ENCODE results near the gene TBCE. TPM values are rescaled to one million over a fixed set of nuclear protein-coding genes. Genes with fewer than 3 reads are reported as not detected.
A peak's percentile ranks its signal among the peaks of the same experiment; 100 is the strongest.

The TBCE gene
- 12.0 and 12.1 TPM in 2 replicates for total RNA-seq

DNA sequence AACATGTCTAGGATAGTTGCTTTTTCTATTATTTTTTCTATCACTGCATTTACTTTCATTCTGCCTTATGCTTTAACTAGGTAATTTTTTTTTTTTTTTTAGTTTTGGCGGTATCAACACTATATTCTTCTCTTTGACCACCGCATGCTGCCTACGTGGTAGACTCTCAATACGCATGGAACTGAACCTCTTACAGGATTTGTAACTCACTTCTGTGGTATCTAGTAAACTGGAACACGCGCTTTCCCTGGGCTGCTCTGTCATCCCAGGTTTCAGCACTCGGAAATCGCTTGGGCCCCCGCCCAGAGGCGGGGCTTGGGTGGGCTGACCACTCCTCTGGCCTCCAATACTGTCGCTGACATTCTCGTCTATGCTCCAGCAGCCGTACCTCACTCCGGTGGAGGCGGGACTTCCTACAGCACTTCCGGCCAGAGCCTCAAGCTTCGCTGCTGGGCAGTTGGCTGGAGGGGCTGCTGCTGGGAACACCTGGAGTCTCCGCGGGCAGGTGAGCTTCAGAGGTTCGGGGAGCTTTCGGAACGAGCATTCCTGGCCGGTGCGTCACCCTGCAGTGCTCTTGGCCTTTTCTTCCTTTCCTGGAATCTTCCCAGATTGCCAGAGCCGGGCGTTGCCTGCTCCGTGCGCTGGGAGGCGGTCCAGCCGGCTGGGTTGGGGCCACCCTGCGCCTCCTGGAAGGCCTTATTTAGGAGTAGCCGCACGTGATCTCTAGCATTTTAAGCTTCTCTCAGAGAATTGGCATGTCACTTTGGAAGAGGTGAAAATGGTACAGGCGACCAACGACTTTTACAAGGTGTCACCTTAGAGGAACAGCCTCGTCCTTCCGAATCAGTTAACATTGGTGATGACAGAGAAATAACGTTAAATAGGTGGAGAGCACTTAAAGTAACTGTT, at the start of gene TBCE:
TBCE (plus strand) TSS at position 428 of the 909 bp plus-strand sequence. CDS start 12,623 bp downstream, outside the sequence.
- DNase-seq (ENCODE audit: low read depth in 2 of 2), result peak; percentile 96 to 97

DNA sequence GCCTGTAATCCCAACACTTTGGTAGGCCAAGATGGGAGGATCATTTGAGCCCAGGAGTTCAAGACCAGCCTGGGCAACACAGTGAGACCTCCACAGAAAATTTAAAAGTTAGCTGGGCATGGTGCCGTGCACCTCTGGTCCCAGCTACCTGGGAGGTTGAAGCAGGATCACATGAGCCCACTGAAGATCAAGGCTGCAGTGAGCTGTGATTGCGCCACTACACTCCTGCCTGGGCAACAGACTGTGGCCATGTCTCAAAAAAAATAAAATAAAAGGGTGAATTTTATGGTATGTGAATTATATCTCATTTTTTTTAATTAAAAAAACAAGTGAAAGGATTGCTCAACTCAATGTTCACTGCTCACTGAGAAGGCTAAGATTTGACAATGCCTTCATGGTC, 48.0 kb upstream of the TBCE start:
- DNase-seq (ENCODE audit: low read depth in 2 of 2), result no peak

GRCh38 chr1:235320521-235321179, 46.6 kb upstream of the TBCE start:
- no peak for DNase-seq (ENCODE audit: low read depth in 2 of 2)

DNA sequence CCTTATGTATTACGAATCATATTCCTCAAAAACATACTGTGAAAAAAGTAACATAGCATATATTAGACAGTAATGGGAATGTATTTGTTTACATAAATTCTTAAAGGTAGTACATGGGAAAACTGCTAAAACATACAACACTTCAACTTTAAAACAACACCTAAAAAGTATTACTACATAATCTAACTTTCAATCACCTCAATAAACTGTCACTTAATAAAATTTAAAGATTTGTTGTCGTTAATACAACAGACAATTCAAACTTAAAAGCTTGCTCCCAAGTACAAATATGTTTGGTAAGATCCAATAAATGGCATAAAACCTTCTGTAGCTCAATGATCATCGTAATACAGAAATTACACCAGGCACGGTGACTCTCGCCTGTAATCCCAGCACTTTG, 42.9 kb upstream of the TBCE start:
- DNase-seq (ENCODE audit: low read depth in 2 of 2), result no peak

DNA sequence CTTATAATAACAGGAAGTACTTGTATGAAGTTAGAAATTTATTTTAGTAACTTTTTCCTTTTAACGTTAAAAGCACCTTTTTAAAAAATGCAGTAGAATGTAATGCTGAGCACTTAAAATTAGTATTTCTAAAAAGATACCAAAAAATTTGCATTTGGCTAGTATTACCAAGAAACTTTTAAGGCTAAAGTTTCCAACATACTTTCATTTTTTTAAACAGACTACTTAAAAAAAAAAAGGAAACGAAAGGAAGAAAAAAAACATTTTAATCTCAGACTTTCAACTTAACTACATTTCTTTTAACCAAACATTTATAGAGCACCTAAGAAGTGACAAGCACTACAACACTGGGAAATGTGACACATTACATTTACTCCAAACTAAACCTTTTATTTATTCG, 42.1 kb upstream of the TBCE start:
- DNase-seq (ENCODE audit: low read depth in 2 of 2), result no peak

DNA sequence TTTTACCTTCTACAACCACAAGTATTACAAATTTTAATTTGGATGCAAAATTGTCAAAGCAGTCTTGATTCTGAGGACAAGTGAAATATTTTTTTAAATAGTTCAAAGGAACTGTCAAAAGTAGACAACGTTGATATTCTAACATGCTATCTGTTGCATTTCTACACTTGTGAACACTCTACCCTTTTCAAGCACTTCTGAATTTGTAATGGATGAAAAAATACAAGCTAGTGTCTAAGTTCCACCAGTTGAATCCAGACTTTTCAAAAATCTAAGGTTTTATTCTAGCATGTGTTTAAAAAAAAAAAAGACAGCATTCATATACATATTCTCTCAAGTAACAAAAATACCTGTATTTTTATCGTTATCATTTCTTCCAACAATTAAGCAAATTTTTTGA, 41.4 kb upstream of the TBCE start:
- no peak for DNase-seq (ENCODE audit: low read depth in 2 of 2)

DNA sequence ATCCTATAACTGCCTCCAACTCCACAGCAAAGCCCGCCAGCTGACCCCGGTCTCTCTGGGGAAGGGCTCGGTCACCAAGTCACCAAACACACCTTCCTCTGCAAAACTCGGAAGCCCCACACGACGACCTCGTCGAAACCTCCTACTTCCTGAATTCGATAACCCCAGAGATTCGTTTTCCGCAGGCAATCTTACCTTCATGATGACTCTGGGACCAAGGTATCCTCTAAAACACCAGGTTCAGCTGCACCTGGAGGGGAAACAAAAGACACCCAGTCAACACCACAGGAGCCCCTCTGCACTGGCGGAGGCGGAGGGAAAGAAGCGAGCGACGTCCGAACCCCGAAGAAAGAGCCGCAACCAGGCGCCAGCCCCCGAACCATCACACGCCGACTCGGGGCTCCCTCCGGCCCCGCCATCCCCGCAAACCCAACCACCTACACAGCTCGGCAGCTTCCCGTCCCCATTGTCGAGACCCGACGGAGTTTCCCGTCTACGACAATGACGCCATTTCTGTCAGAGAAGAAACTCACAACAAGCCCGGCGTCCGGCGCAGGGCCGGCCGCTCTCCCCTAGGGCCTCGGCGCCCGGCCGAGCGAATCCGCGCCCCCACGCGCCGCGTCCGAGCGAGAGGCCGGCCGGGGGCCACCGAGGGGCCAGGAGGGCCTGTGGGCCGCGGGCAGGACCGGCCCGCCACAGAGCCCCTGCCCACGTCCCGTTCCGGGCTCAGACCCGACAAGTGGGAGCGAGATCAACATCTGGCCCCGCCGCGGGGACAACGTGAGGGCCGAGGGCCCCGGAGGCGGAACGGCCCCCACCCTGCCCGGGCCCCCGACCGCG, 40.3 kb upstream of the TBCE start:
- peak; percentile 61 to 77 for DNase-seq (ENCODE audit: low read depth in 2 of 2)

DNA sequence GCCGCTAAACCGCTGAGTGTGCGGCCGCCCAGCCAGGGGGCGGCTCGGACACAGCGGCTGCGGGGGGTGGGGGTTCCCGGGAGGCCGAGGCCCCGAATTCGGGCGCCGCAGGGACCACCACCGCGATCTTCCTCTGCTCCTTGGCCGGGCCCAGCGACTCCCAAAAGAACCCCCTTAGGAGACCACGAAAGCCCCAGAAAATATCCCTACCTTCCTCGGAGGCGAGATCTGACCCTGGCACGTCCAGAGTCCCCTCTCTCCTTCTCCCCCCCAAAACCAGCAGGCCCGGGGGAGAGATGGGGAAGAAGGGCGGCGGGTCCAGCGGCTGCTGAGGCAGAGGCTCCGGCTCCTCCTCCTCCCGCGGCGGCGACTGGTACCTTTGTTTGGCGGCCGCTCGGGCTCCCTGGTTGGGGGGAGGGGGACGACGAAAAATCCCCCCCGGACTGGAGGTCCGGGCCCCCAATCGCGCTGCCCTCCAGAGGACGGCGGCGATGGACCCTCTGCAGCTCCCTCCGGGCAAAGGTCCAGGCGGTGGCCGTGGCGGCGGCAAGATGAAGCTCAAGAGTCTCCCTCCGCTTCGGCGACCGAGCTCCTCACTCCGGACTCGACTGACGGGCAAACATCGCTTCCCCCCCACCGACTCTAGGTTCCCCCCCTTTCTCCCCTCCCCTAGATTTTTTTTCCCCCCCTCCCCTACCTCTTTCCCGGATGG, 39.5 kb upstream of the TBCE start, which contains the start of gene ARID4B:
ARID4B (minus strand) TSS at position 621 of the 712 bp plus-strand sequence. CDS start 1,260 bp downstream, outside the sequence.
- no peak for DNase-seq (ENCODE audit: low read depth in 2 of 2)

DNA sequence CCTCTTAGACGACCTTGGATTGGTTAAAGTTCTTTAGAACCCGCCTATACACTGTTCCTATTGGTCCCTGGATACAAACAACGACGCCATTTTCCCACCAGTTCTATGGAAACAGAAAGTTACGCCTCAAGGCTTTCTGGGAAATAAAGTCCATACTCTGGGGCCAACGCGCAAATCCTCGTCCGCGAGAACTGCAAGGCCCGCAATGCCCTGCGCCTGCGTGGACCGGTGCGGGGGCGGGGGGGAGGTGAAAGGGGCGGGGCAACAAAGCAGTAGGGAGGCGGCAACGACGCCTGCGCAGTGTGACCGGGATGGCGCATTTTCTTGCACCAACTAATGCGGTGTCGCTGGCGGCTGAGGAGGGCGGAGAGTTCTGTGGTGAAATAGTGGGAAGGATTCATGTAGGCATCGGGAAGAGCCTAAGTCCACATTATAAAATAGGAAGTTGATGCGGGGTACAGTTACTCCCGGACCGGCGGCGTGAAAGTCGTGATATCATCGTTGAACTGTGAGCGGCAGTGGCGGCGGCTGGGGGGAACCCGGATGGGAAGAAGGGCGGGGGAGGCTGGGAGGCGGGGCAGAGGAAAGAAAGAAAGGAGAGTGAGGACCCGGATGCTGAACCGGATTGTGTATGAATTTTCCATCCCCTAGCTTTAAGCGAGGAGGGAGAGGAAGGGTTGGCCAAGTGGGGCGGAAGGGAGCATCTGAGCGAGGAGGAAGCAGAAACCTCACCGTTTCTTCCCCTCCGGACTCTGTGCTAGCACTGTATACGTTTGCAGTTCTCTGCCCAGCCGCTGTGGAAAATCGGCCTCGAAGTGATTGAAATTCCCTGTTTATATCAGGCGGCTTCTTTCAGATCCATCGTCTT, 38.7 kb upstream of the TBCE start, which contains the start of gene GGPS1:
GGPS1 (plus strand) TSS at position 300 of the 868 bp plus-strand sequence. CDS start 6,695 bp downstream, outside the sequence.
- peak; percentile 100 for DNase-seq (ENCODE audit: low read depth in 2 of 2)

GRCh38 chr1:235329139-235329902, 37.9 kb upstream of the TBCE start:
- DNase-seq (ENCODE audit: low read depth in 2 of 2), result peak; percentile 60 to 71

GRCh38 chr1:235330918-235331285, 36.3 kb upstream of the TBCE start:
- no peak for DNase-seq (ENCODE audit: low read depth in 2 of 2)

- no peak for DNase-seq (ENCODE audit: low read depth in 2 of 2)
Measured at GRCh38 chr1:235331401-235331800, 35.8 kb upstream of the TBCE start.

DNA sequence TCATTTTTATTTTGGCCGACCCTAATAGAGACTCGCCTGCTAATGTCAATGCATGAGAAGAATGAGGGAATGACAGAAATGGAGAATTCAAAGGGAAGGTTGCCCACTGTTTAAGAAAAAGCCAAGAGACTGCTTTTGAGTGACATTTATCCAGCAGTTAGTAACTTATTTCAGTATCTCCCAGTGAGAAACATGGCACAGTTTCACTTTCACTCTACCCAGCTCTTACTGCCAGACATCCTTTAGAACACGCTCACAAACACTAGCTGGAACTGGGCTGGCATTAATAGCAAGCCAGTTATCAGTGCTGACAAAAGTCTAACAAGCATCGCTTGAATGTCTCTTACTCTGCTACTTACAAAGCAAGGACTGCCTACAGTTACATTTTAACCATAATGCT, 30.3 kb upstream of the TBCE start:
- DNase-seq (ENCODE audit: low read depth in 2 of 2), result peak; percentile 69 to 72

DNA sequence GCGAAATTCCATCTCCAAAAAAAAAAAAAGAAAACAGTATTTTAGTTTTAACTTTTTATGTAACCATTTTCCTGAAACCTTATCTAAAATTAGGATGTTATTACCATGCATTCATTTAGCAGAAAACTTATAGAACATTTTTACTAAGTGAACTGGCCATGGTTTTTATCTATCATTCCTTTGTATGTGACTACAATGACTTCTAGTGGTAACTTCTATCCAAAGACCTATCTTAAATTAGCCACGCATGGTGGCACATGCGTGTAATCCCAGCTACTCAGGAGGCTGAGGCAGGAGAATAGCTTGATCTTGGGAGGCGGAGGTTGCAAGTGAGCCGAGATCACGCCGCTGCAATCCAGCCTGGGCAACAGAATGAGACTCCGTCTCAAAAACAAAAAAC, 27.5 kb upstream of the TBCE start:
- no peak for DNase-seq (ENCODE audit: low read depth in 2 of 2)

- no peak for DNase-seq (ENCODE audit: low read depth in 2 of 2)
Measured at GRCh38 chr1:235341334-235341733, 25.9 kb upstream of the TBCE start.

DNA sequence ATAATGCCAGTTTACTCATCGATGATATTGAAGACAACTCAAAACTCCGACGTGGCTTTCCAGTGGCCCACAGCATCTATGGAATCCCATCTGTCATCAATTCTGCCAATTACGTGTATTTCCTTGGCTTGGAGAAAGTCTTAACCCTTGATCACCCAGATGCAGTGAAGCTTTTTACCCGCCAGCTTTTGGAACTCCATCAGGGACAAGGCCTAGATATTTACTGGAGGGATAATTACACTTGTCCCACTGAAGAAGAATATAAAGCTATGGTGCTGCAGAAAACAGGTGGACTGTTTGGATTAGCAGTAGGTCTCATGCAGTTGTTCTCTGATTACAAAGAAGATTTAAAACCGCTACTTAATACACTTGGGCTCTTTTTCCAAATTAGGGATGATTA, 25.2 kb upstream of the TBCE start:
- no peak for DNase-seq (ENCODE audit: low read depth in 2 of 2)

GRCh38 chr1:235342471-235342870, 24.8 kb upstream of the TBCE start:
- no peak for DNase-seq (ENCODE audit: low read depth in 2 of 2)

DNA sequence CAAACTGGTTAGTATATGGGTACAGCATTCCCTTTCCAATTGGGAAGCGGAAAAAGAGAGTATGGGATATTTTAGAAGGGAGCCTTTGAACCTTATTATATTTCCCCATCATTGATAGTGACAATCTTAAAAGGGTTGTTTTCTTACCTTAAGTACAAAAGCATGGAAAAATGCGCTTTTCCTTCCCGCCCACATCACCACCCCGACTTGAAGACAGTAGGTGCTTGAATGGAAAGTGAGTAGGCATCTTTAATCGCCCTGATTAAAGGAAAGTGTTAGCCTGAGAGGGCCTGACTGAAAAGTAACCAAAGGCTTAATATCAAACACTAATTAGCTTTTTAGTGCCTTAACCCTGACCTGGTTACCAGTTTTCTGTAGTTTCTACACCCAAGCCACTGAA, 23.5 kb upstream of the TBCE start:
- no peak for DNase-seq (ENCODE audit: low read depth in 2 of 2)

- DNase-seq (ENCODE audit: low read depth in 2 of 2), result no peak
Measured at GRCh38 chr1:235351441-235351840, 15.8 kb upstream of the TBCE start.

Data from lung microvascular endothelial cell (primary cell).